ENCODE data around the gene PJVK.
"Not testable (repeated sequence)": the region's sequence is repeated elsewhere in the genome, so short reads cannot be mapped to it uniquely, and the experiment has no call there.

Gene PJVK

GRCh38 chr2:178450774-178451525, at the start of gene PJVK, which contains the start of gene PRKRA:
PJVK (plus strand) TSS chr2:178451378; CDS start chr2:178453410, 2,032 bp downstream.
PRKRA (minus strand) TSS chr2:178451175; CDS start chr2:178451030, 145 bp downstream.
- peak; percentile 97 for DNase-seq

- peak; percentile 71 for DNase-seq
These were observed 49.2 kb upstream of the PJVK start for GRCh38 chr2:178401994-178402437.

GRCh38 chr2:178403671-178404306, 47.4 kb upstream of the PJVK start:
- DNase-seq, result peak; percentile 55

- peak; percentile 68 for DNase-seq
These were observed 46.8 kb upstream of the PJVK start for GRCh38 chr2:178404368-178404767.

DNA sequence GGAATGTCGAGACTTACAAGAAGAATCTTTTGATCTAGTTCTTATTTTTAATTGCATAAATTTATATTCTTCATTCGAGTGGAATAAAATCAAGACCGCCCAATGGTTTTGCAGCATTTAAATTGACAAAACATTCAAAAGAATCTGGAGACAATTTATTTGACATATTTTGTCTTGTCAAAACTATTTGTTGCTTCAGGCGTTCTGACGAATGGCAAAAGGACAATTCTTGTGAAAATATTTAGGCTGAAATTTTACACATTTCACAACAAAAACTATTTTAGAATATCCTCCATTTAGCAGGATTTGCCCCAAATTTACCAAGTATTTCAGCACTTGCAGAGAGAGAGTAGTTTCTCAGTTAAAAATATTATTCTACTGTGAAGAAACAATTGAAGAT, 41.9 kb upstream of the PJVK start:
- DNase-seq, result no peak

GRCh38 chr2:178412047-178412446, 39.1 kb upstream of the PJVK start:
- no peak for DNase-seq

DNA sequence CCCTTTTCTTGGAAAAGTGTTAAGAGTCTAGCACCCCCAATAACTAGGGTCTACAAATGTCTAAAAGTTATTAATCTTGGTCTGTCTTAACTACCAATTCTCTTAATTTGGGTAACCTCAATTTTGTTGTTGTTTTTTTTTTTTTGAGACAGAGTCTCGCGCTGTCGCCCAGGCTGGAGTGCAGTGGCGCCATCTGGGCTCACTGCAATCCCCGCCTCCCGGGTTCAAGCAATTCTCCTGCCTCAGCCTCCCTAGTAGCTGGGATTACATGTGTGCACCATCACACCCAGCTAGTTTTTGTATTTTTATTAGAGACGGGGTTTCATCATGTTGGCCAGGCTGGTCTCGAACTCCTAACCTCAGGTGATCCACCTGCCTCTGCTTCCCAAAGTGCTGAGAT, 38.7 kb upstream of the PJVK start:
- not testable (repeated sequence) for DNase-seq

DNA sequence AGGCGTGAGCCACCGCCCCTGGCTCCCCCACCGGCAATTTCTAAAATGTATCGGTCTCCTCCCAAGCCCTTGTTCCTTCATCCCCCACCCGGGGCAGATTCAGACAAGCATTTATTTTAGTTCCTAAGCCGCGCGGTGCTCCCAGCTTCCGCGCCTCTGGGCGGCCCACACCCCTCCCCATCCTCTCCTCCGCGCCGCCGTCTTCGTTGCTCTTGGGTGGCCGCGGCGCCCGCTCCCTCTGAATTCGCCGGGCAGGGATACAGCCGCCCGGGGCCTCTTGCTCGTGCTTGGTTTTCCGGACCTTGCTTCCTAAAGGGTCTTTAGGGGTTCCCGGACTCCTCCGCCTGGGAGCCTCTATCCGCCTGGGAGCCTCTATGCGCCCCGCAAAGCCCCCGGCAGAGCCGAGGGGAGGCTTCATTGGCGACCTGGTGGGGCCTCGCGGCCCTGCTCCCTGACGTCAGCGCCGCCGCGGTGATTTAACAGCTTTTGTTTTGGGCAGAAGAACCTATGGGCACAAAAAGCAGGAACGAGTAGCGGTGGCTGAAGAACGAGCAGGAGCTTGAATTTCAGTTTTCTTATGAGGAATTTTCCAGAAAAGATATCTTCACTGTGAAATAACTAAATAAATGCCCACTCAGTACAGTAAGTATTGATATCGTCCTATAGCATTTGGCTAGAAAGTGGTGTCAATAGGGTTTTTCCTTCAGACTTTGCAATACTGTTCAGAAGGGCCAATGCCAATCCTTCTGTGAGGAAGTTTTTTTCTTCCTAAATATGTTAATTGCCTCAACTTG, 37.5 kb upstream of the PJVK start:
- DNase-seq, result peak; percentile 91

GRCh38 chr2:178414266-178415247, 36.6 kb upstream of the PJVK start:
- peak; percentile 98 for DNase-seq

GRCh38 chr2:178415979-178416378, 35.2 kb upstream of the PJVK start:
- DNase-seq, result no peak

GRCh38 chr2:178417916-178418315, 33.3 kb upstream of the PJVK start:
- no peak for DNase-seq

DNA sequence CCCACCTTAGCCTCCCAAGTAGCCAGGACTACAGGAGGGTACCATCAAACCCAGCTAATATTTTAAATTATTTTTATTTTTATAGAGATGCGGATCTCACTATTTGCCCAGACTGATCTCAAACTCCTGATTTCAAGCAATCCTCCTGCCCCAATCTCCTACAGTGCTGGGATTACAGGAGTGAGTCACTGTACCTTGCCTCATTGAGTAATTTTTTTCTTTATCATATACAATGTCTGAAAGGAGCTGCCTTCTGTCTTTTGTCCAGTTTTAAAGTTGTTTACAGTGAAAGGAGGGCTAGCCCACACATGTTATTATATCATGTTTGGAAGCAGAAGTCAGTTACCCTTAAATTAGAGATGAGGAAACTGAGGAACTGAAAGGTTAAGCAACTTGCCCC, 32.8 kb upstream of the PJVK start:
- no peak for DNase-seq

- peak; percentile 24 for DNase-seq
These were observed 32.1 kb upstream of the PJVK start for GRCh38 chr2:178419123-178419522.

DNA sequence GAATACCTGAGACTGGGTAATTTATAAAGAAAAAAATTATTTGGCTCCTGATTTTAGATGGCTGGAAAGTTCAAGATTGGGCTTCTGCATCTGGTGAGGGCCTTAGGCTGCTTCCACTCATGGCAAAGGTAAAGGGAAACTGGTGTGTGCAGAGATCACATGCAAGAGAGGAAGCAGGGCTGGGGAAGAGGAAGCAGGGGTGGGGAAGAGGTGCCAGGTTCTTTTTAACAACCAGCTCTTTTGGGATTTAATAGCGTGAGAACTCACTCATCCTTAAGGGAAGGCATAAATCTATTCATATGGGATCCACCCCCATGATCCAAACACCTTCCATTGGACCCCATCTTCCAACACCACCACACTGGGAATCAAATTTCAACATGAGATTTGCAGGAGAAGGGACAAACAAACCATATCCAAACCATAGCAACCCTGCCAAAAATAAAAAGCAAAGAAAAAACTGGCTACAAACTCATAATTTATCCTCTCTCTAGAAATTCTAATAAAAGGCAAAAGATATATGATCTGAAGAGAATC, 30.6 kb upstream of the PJVK start:
- DNase-seq, result no peak

- DNase-seq, result no peak
These were observed 29.1 kb upstream of the PJVK start for GRCh38 chr2:178422097-178422496.

DNA sequence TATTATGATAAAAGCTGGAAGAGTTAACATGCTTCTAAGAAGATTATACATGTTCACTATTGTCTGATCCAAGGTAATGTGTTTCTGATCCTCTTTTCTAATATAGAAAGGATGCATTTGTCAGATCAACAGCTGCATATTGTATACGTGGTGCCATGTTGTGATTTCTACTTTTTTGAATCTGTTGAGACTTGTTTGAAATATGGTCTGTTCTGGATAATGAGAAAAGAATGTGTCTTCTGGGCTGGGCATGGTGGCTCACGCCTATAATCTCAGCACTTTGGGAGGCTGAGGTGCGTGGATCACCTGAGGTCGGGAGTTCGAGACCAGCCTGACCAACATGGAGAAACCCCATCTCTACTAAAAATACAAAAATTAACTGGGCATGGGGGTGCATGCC, 27.4 kb upstream of the PJVK start:
- not testable (repeated sequence) for DNase-seq

GRCh38 chr2:178425255-178425827, 25.8 kb upstream of the PJVK start:
- no peak for DNase-seq

DNA sequence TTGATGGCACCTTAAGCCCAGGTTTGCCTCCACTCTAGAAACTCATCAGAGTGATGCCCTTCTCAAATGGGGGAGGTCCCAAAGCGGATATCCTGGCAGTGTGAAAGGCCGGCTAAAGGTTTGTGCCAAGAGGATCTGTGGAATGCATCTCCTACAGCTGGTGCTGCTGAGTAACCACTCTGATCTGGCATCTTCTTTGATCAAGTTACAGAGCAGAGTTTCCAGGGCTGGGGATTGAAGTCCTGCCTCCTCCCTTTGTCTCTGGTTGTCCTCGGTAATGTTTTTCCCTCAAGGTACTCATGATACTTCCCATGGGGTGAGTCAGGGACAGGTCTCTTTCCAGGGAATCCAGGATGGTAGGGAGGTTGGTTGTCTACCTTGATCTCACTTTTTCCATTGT, 24.8 kb upstream of the PJVK start:
- no peak for DNase-seq

DNA sequence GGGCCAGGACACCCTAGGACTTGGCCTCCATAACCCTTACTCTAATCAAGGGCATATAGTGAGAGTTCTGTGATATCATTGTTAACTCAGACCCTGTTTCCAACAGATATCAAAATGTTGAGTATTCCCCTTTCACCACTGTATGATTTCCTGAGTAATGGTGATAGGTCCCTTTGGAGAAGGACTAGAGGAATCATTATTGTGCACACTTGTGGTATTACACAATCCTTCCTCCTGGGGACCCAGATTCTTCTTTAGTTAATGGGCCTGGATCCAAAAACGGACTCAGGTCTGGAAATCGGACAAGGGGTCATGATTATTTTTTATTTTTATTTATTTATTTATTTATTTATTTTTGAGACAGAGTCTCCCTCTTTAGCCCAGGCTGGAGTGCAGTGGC, 23.7 kb upstream of the PJVK start:
- DNase-seq, result no peak

GRCh38 chr2:178428396-178428806, 22.8 kb upstream of the PJVK start:
- no peak for DNase-seq

- no peak for DNase-seq
These were observed 21.8 kb upstream of the PJVK start for GRCh38 chr2:178429336-178429735.

DNA sequence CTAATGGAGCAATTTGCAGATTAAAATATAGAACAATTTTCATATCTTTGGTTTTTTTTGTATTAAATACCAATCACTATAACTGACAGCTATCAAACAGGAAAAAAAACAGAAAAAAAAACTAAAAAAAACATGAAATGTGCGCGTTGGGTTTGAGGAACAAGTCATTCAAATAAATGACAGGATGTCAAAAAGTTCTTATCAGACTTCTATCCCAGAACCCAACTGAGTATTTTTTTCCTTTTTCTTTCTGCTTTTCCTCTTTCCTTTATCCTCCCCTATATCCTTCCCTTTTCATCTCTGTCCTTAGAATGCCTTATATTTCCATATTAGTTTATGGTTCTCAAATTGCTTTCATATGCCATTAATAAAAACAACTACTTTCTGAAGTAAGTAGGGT, 14.5 kb upstream of the PJVK start:
- no peak for DNase-seq
